LNCaP clone FGC (cell line): ENCODE data around the gene HNRNPUL2.

Experiments
- DNase-seq: peaks from one replicate; pipeline ENCODE4 v3.0.0-alpha.2; 2011; ENCODE audit warnings: low read depth
- H3K4me3 ChIP-seq: 2 replicates; pipeline ENCODE4 v1.5.1; 2011; ENCODE audit warnings: mild to moderate bottlenecking, low read depth, low read length, control low read depth
- TF ChIP-seq, protein P1 (sequence below): IDR thresholded peaks from 2 replicates; pipeline ENCODE4 v1.5.1; 2012; ENCODE audit warnings: mild to moderate bottlenecking; ENCODE audit not compliant: control insufficient read depth, insufficient read depth; ENCODE audit errors: extremely low read depth

Gene HNRNPUL2

GRCh38 chr11:62725646-62726045, 1.6 kb downstream of the HNRNPUL2 start:
- TF ChIP-seq, protein P1, sequence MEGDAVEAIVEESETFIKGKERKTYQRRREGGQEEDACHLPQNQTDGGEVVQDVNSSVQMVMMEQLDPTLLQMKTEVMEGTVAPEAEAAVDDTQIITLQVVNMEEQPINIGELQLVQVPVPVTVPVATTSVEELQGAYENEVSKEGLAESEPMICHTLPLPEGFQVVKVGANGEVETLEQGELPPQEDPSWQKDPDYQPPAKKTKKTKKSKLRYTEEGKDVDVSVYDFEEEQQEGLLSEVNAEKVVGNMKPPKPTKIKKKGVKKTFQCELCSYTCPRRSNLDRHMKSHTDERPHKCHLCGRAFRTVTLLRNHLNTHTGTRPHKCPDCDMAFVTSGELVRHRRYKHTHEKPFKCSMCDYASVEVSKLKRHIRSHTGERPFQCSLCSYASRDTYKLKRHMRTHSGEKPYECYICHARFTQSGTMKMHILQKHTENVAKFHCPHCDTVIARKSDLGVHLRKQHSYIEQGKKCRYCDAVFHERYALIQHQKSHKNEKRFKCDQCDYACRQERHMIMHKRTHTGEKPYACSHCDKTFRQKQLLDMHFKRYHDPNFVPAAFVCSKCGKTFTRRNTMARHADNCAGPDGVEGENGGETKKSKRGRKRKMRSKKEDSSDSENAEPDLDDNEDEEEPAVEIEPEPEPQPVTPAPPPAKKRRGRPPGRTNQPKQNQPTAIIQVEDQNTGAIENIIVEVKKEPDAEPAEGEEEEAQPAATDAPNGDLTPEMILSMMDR: no peak
- peak overlapping the region; percentile 78 for H3K4me3 ChIP-seq
- no peak for DNase-seq

DNA sequence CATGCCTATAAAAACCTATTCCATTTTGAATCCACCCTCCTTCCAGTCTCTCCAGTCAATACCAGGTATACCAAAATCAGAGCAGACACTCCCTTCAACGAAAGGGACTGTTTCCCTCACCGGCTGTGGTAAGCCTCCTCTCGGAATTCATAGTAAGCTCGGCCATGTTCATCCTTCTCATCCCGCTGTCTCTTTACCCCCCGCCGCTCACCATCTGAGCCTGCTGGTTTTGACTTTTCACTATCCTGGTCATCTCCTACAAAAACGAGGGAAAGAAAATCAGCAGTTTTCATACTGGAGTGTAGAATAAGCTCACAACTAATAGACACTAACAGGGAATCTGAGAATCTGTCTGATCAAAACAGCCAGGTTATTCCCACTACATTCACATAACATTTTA, 3.1 kb downstream of the HNRNPUL2 start:
- TF ChIP-seq, protein P1: no peak
- H3K4me3 ChIP-seq: no peak overlapping the region
- no peak for DNase-seq

- no peak overlapping the region for H3K4me3 ChIP-seq
- TF ChIP-seq, protein P1: 0 out of 2 replicates have a peak, but pooled peaks have one; percentile 8
- DNase-seq: no peak
Measured at GRCh38 chr11:62721994-62722393, 5.3 kb downstream of the HNRNPUL2 start.

DNA sequence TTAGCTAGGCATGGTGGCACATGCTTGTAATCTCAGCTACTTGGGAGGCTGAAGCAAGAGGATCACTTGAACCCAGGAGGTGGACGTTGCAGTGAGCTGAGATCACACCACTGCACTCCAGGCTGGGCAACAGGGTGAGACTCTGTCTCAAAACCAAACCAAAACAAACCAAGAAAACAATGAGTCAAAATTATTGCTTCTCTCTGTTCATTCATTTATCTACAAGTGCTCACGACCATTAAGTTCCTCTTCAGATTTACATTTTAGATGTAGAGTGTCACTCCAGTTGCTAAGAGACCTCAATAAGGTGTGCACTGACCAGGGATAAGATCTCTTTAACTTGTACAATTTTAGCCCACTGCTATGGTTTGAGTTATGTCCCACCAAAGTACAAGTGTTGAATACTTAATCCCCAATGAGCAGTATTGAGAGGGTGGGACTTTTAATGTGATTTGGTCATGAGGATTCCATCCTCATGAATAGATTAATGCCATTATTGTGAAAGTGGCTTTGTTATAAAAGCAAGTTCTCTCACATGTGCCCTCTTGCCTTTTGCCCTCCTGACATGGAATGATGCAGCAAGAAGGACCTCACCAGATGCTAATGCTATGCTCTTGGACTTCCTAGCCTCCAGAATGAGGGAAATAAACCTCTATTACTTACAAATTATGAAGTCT, 7.8 kb downstream of the HNRNPUL2 start:
- no peak for DNase-seq
- TF ChIP-seq, protein P1: no peak

DNA sequence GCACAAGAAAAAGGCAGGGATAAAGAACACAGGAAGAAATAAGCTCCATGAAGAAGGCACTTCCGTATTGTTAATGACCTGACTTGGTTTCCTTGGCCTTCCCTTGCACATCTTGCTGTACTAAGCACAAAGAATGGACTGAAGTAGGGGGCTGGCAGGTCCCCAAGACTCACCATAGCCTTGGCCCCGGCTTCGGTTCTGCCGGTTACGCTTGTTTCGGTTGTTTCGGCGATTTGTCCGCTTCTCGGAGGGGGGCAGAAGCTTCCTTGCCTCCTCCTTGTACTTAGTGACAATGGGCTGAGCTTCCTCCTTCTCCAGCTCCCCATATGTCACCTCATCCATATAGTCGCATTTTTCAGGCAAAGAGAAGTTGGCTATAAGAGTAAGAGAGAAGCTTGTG, 10.4 kb downstream of the HNRNPUL2 start:
- H3K4me3 ChIP-seq: no peak overlapping the region
- TF ChIP-seq, protein P1: no peak
- no peak for DNase-seq

More for the DNA sequence above, 7.8 kb downstream of the HNRNPUL2 start:
- H3K4me3 ChIP-seq: no peak overlapping the region

DNA sequence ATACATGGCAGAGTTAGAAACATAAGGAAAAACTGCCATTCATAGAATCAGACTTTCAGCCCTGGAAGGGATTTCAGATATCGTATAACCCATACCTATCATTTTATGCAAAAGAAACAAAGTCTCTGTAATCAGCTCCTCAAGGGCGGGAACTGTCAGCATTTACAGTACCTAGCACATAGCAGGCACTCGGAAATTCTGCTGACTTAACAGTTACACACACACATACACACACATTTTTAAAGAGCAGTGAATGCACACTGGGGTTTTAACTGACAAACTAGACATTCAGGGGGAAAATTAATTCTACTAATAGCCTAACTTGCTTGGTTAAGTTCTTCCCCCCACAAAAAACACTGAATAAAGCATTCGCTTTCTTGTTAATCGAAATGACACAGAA, 11.1 kb downstream of the HNRNPUL2 start:
- TF ChIP-seq, protein P1: no peak
- no peak overlapping the region for H3K4me3 ChIP-seq
- no peak for DNase-seq
